Measurements from ENCODE around the gene FRMD6. TPM values are rescaled to one million over a fixed set of nuclear protein-coding genes. Genes with fewer than 3 reads are reported as not detected.

FRMD6 gene
- total and polyA plus RNA-seq, 2 experiments from 2014 or later: 5.4 to 18.7 TPM

GRCh38 chr14:51643140-51643539 lies 8.6 kb upstream of the FRMD6 start (continued):
- no peak for TF ChIP-seq EZH2 (IDR thresholded peaks at IDR 0.05; ENCODE audit: low read depth, unreplicated experiment)
- no peak for TF ChIP-seq CREB1 (CRISPR knock-in tag; IDR thresholded peaks at IDR 0.05; ENCODE audit: low read depth)
- no peak for TF ChIP-seq NANOG (IDR thresholded peaks at IDR 0.05; ENCODE audit: borderline replicate concordance)
- TF ChIP-seq CTCF (conservative IDR thresholded peaks at IDR 0.05; ENCODE audit: low read depth in 2 of 2): no peak

- H3K27ac ChIP-seq (ENCODE audit: low read depth): no peak overlapping the region
- H3K27me3 ChIP-seq (ENCODE audit: insufficient read depth): no peaks in the 10 kb centered on the region
- Mint-ChIP-seq H3K27me3 (ENCODE audit: insufficient read depth, low read depth, poor library complexity) (peaks cover 1% of the 10 kb centered on the region), H3K4me3 (no peak overlapping the region), H3K27ac (no peak overlapping the region), H3K4me1 (no peaks in the 10 kb centered on the region; the same call in 2 of the 3 replicates), H3K9me3 (no peaks in the 10 kb centered on the region), H3K36me3 (ENCODE audit: low read depth) (no peaks in the 10 kb centered on the region)
- H3K36me3 ChIP-seq (ENCODE audit: insufficient read depth): no peaks in the 10 kb centered on the region
- H3F3A ChIP-seq (replicated peaks; ENCODE audit: low read depth): no peaks in the 10 kb centered on the region
- no peaks in the 10 kb centered on the region for H3K4me1 ChIP-seq (ENCODE audit: insufficient read depth)
- ATAC-seq: no peak
- no peaks in the 10 kb centered on the region for H4K20me1 ChIP-seq (replicated peaks; ENCODE audit: insufficient read depth)
- no peak overlapping the region for H3K4me3 ChIP-seq
- no peak for DNase-seq (ENCODE audit: low spot score)
- no peak overlapping the region for H2AFZ ChIP-seq
- no peaks in the 10 kb centered on the region for H3K9me2 ChIP-seq (ENCODE audit: insufficient read depth)
- H3K79me2 ChIP-seq (replicated peaks; ENCODE audit: insufficient read depth): no peaks in the 10 kb centered on the region
- TF ChIP-seq, protein P1, sequence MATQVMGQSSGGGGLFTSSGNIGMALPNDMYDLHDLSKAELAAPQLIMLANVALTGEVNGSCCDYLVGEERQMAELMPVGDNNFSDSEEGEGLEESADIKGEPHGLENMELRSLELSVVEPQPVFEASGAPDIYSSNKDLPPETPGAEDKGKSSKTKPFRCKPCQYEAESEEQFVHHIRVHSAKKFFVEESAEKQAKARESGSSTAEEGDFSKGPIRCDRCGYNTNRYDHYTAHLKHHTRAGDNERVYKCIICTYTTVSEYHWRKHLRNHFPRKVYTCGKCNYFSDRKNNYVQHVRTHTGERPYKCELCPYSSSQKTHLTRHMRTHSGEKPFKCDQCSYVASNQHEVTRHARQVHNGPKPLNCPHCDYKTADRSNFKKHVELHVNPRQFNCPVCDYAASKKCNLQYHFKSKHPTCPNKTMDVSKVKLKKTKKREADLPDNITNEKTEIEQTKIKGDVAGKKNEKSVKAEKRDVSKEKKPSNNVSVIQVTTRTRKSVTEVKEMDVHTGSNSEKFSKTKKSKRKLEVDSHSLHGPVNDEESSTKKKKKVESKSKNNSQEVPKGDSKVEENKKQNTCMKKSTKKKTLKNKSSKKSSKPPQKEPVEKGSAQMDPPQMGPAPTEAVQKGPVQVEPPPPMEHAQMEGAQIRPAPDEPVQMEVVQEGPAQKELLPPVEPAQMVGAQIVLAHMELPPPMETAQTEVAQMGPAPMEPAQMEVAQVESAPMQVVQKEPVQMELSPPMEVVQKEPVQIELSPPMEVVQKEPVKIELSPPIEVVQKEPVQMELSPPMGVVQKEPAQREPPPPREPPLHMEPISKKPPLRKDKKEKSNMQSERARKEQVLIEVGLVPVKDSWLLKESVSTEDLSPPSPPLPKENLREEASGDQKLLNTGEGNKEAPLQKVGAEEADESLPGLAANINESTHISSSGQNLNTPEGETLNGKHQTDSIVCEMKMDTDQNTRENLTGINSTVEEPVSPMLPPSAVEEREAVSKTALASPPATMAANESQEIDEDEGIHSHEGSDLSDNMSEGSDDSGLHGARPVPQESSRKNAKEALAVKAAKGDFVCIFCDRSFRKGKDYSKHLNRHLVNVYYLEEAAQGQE (IDR thresholded peaks at IDR 0.05; ENCODE audit: unreplicated experiment): no peak
- TF ChIP-seq ETS1 (IDR thresholded peaks at IDR 0.05): no peak
- TF ChIP-seq POLR2AphosphoS5 (IDR thresholded peaks at IDR 0.05; ENCODE audit: low read depth): no peak
- no peak for TF ChIP-seq STAT1 (IDR thresholded peaks at IDR 0.05; ENCODE audit: unreplicated experiment)
- no peak for TF ChIP-seq CTCF (conservative IDR thresholded peaks at IDR 0.05; ENCODE audit: low read depth in 2 of 2)
- TF ChIP-seq CREB1 (CRISPR knock-in tag; IDR thresholded peaks at IDR 0.05; ENCODE audit: low read depth): no peak
- no peak overlapping the region for H3K4me2 ChIP-seq
Measured at GRCh38 chr14:51644217-51644933, 7.3 kb upstream of the FRMD6 start.
